HAP-1 (cell line): ENCODE results near the gene TRPT1.

Experiments used
- DNase-seq, 2 experiments: peaks; one replicate each; pipeline ENCODE4 v3.0.0-alpha.2; 2016 to 2020; ENCODE audit warnings: low spot score in 2 of 2
- H3K27me3 ChIP-seq: fragments of 250-450 bp; sonication (Bioruptor Pico); 2 replicates; pipeline ENCODE4 v1.5.1; 2020; ENCODE audit warnings: low read depth, mild to moderate bottlenecking, moderate library complexity
- H3K36me3 ChIP-seq: fragments of 250-450 bp; sonication (Bioruptor Pico); replicated peaks from 2 replicates; pipeline ENCODE4 v1.5.1; 2020; ENCODE audit warnings: mild to moderate bottlenecking
- H3K4me1 ChIP-seq: fragments of 250-450 bp; sonication (Bioruptor Pico); 2 replicates; pipeline ENCODE4 v1.5.1; 2020; ENCODE audit warnings: mild to moderate bottlenecking
- H3K4me3 ChIP-seq: fragments of 250-450 bp; sonication (Bioruptor Pico); 2 replicates; pipeline ENCODE4 v1.5.1; 2020; ENCODE audit warnings: mild to moderate bottlenecking, moderate library complexity
- H3K9me3 ChIP-seq: fragments of 250-450 bp; sonication (Bioruptor Pico); 2 replicates; pipeline ENCODE4 v1.5.1; 2020; ENCODE audit warnings: mild to moderate bottlenecking, moderate library complexity
- in situ Hi-C: fragments of 300-500 bp; cut with MboI; formaldehyde crosslinking; loops from 3 replicates; pipeline ENCODE4 v1.14.3; 2020; ENCODE audit warnings: low sequenced_read_pairs, inconsistent platforms, mixed read lengths

The TRPT1 gene

GRCh38 chr11:64224891-64225607, 937 bp downstream of the TRPT1 start:
- Histone ChIP-seq H3K4me1 (peaks cover 6% of the 10 kb centered on the region; the same call in 1 of the 2 replicates), H3K4me3 (peak overlapping the region; percentile 79), H3K9me3 (no peaks in the 10 kb centered on the region), H3K36me3 (peaks cover 13% of the 10 kb centered on the region), H3K27me3 (no peaks in the 10 kb centered on the region)
- no peak for DNase-seq
- in situ Hi-C loops = no loop called here

- in situ Hi-C loops = no loop called here
- H3K27me3 ChIP-seq = no peaks in the 10 kb centered on the region
- H3K9me3 ChIP-seq = no peaks in the 10 kb centered on the region
- no peak for DNase-seq
- peaks cover 13% of the 10 kb centered on the region for H3K36me3 ChIP-seq
- H3K4me3 ChIP-seq = no peak overlapping the region
- peaks cover 3% of the 10 kb centered on the region; the same call in 1 of the 2 replicates for H3K4me1 ChIP-seq
Measured at GRCh38 chr11:64224151-64224890, 1.7 kb downstream of the TRPT1 start.

- no peak for DNase-seq
- Histone ChIP-seq H3K36me3 (peaks cover 13% of the 10 kb centered on the region), H3K4me3 (no peak overlapping the region), H3K9me3 (no peaks in the 10 kb centered on the region), H3K27me3 (no peaks in the 10 kb centered on the region), H3K4me1 (peaks cover 3% of the 10 kb centered on the region; the same call in 1 of the 2 replicates)
- in situ Hi-C loops = no loop called here
Measured at GRCh38 chr11:64223001-64223651, 2.9 kb downstream of the TRPT1 start.

GRCh38 chr11:64222651-64223000, 3.4 kb downstream of the TRPT1 start:
- DNase-seq = no peak
- in situ Hi-C loops = no loop called here
- Histone ChIP-seq H3K4me1 (peaks cover 3% of the 10 kb centered on the region; the same call in 1 of the 2 replicates), H3K36me3 (peaks cover 13% of the 10 kb centered on the region), H3K27me3 (no peaks in the 10 kb centered on the region), H3K9me3 (no peaks in the 10 kb centered on the region), H3K4me3 (no peak overlapping the region)

- Histone ChIP-seq H3K4me1 (peaks cover 3% of the 10 kb centered on the region; the same call in 1 of the 2 replicates), H3K27me3 (no peaks in the 10 kb centered on the region), H3K9me3 (no peaks in the 10 kb centered on the region), H3K36me3 (peaks cover 13% of the 10 kb centered on the region), H3K4me3 (no peak overlapping the region)
- in situ Hi-C loops = no loop called here
- no peak for DNase-seq
Measured at GRCh38 chr11:64220798-64221197, 5.2 kb downstream of the TRPT1 start.

- Histone ChIP-seq H3K27me3 (no peaks in the 10 kb centered on the region), H3K36me3 (peaks cover 13% of the 10 kb centered on the region), H3K4me3 (no peak overlapping the region), H3K9me3 (no peaks in the 10 kb centered on the region), H3K4me1 (peaks cover 2% of the 10 kb centered on the region; the same call in 1 of the 2 replicates)
- no peak for DNase-seq
- in situ Hi-C loops = no loop called here
Measured at GRCh38 chr11:64220271-64220670, 5.7 kb downstream of the TRPT1 start.

GRCh38 chr11:64219755-64220154, 6.2 kb downstream of the TRPT1 start:
- Histone ChIP-seq H3K4me1 (no peaks in the 10 kb centered on the region), H3K9me3 (no peaks in the 10 kb centered on the region), H3K4me3 (no peak overlapping the region), H3K36me3 (peaks cover 13% of the 10 kb centered on the region), H3K27me3 (no peaks in the 10 kb centered on the region)
- in situ Hi-C loops = no loop called here
- DNase-seq = no peak

- DNase-seq = no peak
- Histone ChIP-seq H3K27me3 (no peaks in the 10 kb centered on the region), H3K4me1 (no peaks in the 10 kb centered on the region), H3K4me3 (no peak overlapping the region), H3K9me3 (no peaks in the 10 kb centered on the region), H3K36me3 (peaks cover 13% of the 10 kb centered on the region)
- in situ Hi-C loops = no loop called here
Measured at GRCh38 chr11:64219354-64219684, 6.7 kb downstream of the TRPT1 start.

- no peaks in the 10 kb centered on the region for H3K27me3 ChIP-seq
- DNase-seq = no peak
- no peak overlapping the region for H3K4me3 ChIP-seq
- in situ Hi-C loops = no loop called here
- no peaks in the 10 kb centered on the region for H3K9me3 ChIP-seq
- peaks cover 11% of the 10 kb centered on the region for H3K36me3 ChIP-seq
- no peaks in the 10 kb centered on the region for H3K4me1 ChIP-seq
Measured at GRCh38 chr11:64218628-64219353, 7.2 kb downstream of the TRPT1 start.

GRCh38 chr11:64216879-64217278, 9.1 kb downstream of the TRPT1 start:
- H3K9me3 ChIP-seq = no peaks in the 10 kb centered on the region
- peaks cover 4% of the 10 kb centered on the region; the same call in 1 of the 2 replicates for H3K36me3 ChIP-seq
- no peaks in the 10 kb centered on the region for H3K27me3 ChIP-seq
- DNase-seq = no peak
- in situ Hi-C loops = no loop called here
- no peak overlapping the region for H3K4me3 ChIP-seq
- no peaks in the 10 kb centered on the region for H3K4me1 ChIP-seq

- no peaks in the 10 kb centered on the region for H3K9me3 ChIP-seq
- in situ Hi-C loops = no loop called here
- peaks cover 15% of the 10 kb centered on the region for H3K36me3 ChIP-seq
- no peaks in the 10 kb centered on the region for H3K4me1 ChIP-seq
- no peaks in the 10 kb centered on the region for H3K27me3 ChIP-seq
- H3K4me3 ChIP-seq = no peak overlapping the region
- no peak for DNase-seq
Measured at GRCh38 chr11:64211181-64211872, 14.7 kb downstream of the TRPT1 start.

- H3K9me3 ChIP-seq = no peaks in the 10 kb centered on the region
- no peak for DNase-seq
- H3K4me1 ChIP-seq = no peaks in the 10 kb centered on the region
- H3K27me3 ChIP-seq = no peaks in the 10 kb centered on the region
- no peak overlapping the region for H3K4me3 ChIP-seq
- in situ Hi-C loops = no loop called here
- peaks cover 23% of the 10 kb centered on the region for H3K36me3 ChIP-seq
Measured at GRCh38 chr11:64210301-64211020, 15.5 kb downstream of the TRPT1 start.

GRCh38 chr11:64209563-64209843, 16.5 kb downstream of the TRPT1 start:
- H3K36me3 ChIP-seq = peaks cover 33% of the 10 kb centered on the region
- no peak overlapping the region for H3K4me3 ChIP-seq
- no peaks in the 10 kb centered on the region for H3K9me3 ChIP-seq
- no peaks in the 10 kb centered on the region for H3K27me3 ChIP-seq
- DNase-seq = no peak
- in situ Hi-C loops = no loop called here
- H3K4me1 ChIP-seq = no peaks in the 10 kb centered on the region
